NOMO-1 treated with DMSO at 0.1 percent for 48 hours (cell line): Measurements from ENCODE around the gene LMX1A.

Experiments used
- DNase-seq: peaks from one replicate; lab custom pipeline; 2025; ENCODE audit not compliant: unreplicated experiment; lab: John Stamatoyannopoulos, UW

Gene LMX1A

GRCh38 chr1:165225062-165225461 is 131.5 kb downstream of the LMX1A start:
- no peak for DNase-seq

DNA sequence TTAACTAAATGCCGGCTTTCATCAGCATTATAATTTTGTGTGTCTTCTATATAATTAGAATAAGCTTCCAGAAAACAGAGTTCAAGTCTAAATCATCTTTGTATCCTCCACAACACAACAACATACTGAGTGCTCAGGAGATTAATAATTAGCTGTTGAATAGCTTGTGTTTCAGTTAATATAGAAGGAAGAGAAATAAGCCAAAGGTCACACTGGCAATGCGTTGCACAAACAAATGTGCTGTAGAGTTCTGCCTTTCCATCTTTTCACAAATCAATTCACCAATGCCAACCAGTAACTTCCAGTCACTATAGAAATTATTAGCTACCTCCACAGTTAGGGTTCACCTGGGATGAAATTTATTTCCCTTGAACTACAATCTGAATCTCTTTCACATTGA is 132.0 kb downstream of the LMX1A start:
- no peak for DNase-seq

GRCh38 chr1:165222580-165222979 is 133.9 kb downstream of the LMX1A start:
- no peak for DNase-seq

DNA sequence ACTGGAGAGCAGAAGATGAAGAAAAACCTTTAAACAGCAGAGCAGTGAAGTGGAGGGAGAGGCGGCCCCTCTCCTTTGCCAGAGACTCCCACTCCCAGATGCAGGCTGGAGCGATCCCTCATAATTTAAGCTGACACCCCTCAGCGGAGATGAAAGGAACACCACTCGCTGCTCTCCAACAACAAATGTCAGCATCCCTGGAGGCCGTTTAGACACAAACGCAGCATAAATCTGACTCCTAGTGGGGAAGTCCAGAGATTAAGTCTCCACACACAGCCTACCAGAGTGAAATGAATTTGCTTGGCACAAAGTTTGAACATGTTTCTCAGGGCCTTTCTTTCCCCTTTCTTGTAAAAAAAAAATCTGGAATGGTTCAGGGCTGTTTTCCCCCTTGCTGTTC is 137.8 kb downstream of the LMX1A start:
- no peak for DNase-seq

DNA sequence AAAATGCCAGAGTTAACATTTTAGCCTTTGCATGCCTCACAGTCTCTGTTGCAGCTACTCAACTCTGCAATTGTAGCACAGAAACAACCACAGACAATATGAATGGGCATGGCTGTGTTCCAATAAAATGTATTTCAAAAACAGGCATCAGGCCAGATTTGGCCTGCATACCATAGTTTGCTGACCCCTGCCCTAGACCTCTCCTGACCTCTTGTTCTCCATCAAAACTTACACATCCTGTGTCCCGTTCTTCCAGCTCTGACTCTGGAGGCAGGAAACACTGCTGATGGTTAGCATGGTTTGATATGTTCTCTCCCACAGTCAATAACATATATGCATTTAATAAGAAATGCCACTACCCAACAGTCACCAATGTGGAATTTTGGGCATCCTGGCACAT is 138.6 kb downstream of the LMX1A start:
- DNase-seq = no peak

- DNase-seq = no peak
These were observed 140.3 kb downstream of the LMX1A start for GRCh38 chr1:165216254-165216653.

DNA sequence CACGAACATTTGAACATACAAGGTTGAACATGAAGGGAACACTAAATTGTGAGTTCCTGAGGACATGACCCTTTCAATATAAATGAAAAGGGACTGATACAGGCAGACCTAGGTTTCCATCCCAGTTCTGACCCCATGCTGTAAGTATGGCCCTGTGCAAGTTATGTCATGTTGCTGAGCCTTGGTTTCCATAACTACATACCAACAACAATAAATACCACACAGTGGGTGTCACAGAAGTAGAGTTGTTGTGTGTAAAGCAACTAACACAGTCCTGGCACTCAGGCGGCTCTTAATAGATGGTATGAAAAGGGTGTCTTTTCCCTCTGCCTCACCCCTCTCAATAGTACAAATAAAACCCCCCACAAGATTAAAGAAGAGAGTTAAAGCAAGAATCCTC is 140.8 kb downstream of the LMX1A start:
- no peak for DNase-seq

DNA sequence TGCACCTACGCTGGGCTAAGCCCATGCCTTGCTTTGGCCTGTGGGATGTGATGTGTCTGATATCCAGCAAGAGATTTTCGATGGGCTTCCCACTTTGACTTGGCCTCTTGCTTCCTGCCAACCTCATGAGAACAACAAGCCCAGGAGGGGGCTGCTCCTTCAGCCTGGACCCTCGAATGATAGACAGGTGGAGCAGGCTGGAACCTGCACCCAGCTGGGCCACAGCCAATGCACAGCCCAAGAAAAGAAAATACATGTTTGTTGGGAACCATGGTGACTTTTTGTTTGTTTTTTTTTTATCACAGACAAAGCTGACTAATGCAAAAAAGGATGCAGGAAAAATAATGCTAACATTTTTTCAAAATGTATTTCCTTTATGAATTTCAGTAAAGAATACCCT is 144.3 kb downstream of the LMX1A start:
- DNase-seq = no peak

GRCh38 chr1:165207853-165208515 is 148.5 kb downstream of the LMX1A start:
- no peak for DNase-seq

DNA sequence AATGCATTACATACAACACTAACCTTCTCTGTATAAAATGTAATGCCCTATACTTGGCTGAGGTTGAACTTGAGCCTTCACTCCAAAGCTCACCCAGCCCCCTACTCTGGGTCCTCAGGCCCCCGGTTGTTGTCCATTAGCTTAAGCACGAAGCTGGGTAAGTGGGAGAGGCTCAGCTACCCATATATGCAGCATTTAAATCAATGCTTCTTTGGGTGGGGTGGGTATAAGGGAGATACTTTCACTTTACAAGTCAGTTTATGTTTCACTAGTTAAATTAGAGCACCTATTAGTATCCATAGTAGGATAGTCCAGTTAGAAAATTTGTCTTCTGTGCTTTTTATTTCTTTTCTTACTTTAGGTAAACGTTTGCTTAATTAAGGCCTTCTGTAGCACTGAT is 151.4 kb downstream of the LMX1A start:
- DNase-seq = no peak

DNA sequence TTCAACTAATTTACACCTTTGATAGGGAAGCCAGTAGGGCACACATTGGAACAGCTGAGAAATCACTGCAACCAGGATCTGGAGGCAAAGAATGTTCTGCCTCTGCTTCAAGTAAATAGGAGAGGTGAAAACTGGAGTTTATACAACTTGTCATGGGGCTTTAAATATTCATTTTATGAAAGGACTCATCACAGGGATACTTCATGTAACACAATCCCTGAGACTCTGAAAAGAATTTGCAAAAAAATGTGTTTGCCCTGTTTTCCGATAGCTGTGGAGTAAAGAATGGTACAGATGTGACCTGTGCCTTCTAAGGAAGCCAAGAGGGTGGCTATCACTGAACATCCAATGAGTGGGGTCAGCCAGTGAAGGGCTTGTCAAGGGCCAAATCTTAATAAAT is 152.0 kb downstream of the LMX1A start:
- DNase-seq = no peak

DNA sequence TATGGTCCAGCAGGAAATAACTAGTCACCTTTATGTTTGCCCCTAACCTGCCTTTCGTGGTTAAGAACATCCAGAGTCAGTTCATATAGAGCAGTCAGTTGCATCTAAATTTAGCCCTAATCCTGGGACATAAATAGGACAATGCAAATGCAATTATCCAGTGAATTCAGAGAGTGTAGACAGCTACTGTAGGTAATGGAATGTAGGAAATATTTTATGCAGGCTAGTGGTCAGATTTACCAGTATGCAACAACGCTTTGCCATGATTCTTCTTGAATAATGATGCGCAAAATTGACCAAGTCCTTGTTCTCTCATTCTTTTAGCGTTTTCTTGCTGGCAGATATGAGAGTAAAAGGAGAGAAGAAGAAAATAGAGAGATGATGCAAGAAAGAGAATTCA is 165.4 kb downstream of the LMX1A start:
- no peak for DNase-seq

DNA sequence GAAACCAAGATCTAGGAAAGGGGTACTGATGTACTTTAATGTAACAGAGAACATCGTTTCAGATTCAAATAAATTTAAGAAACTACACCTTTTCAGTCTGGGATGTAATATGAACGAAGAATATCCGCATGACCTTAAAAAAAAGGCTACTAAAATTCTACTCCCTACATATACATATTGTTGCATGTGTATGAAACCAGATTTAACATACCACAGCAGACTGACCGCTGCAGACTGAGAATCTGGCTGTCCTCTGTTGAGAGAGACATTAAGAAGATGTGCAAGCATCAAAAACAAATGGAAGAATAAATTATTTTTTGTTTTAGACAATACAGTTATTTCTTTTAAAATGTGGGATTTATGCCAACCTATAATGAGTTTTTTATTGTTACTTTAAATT is 166.6 kb downstream of the LMX1A start:
- DNase-seq = no peak

DNA sequence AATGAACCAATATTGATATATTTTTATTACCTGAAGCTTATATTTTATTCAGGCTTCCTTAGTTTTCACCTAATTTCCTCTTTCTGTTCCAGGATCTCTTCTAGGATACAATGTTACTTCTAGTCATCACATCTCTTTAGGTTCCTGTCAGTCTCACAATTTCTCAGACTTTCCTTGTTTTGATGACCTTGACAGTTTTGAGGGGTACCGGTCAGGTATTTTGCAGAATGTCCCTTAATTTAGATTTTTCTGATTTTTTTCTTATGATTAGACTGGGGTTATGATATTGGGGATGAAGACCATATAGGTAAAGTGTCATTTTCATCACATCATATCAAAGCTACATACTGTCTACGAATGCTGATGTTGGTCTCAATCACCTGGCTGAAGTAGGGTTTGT is 167.5 kb downstream of the LMX1A start:
- no peak for DNase-seq

GRCh38 chr1:165187031-165188009 is 169.2 kb downstream of the LMX1A start:
- no peak for DNase-seq

DNA sequence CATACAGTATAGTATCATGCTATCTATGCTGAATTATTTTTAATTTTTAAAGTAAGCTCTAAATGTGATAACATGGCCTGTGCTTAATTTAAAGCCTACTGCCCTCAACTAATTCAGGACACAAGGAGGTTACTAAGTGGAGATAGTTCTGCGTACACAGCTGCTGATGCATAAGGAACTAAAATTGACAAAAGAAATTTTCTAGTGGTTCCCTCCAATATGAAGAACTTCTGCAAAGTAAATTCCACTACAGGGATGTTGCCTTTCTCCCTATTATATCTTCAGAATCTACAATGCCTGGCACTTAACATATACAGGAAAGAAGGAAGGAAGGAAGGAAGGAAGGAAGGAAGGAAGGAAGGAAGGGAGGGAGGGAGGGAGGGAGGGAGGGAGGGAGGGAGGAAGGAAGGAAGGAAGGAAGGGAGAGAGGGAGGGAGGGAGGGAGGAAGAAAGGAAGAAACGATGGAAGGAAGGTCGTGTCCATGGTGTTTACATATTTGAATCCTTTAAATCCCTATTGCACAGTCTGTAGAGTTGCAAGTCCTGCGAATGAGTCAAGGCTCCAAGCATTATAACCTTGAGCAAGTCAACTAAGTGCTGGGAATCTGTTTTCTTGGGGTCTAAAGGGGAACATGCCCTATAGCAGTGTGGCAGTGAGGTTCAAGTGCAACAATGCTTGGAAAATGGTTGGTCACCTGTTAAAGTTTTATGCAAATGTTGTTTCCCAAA is 171.2 kb downstream of the LMX1A start:
- DNase-seq = no peak

- no peak for DNase-seq
These were observed 173.5 kb downstream of the LMX1A start for GRCh38 chr1:165182975-165183374.

DNA sequence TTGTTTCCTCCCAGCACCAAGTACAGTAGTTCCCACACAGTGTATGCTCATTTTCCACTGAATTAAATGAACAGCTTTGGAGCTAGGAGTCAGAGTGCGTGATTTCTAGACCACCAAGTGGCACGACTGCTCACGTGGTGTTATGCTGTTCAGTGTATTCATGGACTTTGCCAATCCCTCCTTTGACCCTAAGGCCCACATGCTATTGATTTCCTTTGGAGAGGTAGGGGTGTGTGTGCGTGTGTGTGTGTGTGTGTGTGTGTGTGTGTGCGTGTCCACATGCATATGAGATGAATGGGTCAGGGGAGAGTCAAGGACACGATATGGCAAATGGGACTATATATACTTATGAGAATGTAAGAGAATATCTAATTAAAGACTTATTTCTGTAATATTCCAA is 177.2 kb downstream of the LMX1A start:
- no peak for DNase-seq

GRCh38 chr1:165174491-165174890 is 182.0 kb downstream of the LMX1A start:
- no peak for DNase-seq

GRCh38 chr1:165173818-165174217 is 182.7 kb downstream of the LMX1A start:
- no peak for DNase-seq

- DNase-seq = no peak
These were observed 183.1 kb downstream of the LMX1A start for GRCh38 chr1:165173409-165173808.

DNA sequence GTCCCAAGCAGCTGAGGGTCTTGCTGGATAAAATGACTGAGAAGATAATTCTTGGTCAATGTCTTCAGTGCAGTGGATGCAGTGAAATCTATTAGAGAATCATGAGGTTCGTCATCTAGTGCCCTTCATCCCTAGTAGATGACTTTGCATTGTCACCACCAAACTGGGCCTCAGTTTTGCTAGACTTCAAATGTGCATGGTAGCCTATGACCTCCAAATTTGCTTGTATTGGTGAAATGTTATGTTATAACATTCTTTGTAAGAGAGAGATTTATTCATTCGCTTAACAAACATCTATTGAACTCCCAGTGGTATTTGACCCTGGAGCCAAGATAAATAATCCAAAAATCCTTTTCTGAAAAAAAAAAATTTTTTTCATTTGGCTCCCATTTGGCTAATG is 183.8 kb downstream of the LMX1A start:
- DNase-seq = no peak
